Measurements from ENCODE around the gene CPXM2. TPM values are rescaled to one million over a fixed set of nuclear protein-coding genes. Genes with fewer than 3 reads are reported as not detected.

Gene CPXM2
- total and polyA plus RNA-seq, 10 of the 15 experiments (the other 5 are each of a cell fraction or from before 2014, with no cell fraction given): 0.08 to 1.1 (median 0.58) TPM

- Histone ChIP-seq H3K9me3 (replicated peaks; ENCODE audit: control insufficient read depth, insufficient read depth, low read length) (no peaks in the 10 kb centered on the region), H3K4me2 (ENCODE audit: control insufficient read depth, insufficient read depth) (no peak overlapping the region), H2AFZ (ENCODE audit: control insufficient read depth, low read depth, low read length) (no peak overlapping the region), H3K27ac (ENCODE audit: control insufficient read depth, insufficient read depth) (no peak overlapping the region), H3K9ac (ENCODE audit: control insufficient read depth, insufficient read depth, low read length) (no peak overlapping the region), H3K79me2 (ENCODE audit: control insufficient read depth, insufficient read depth, low read length) (no peaks in the 10 kb centered on the region), H4K20me1 (ENCODE audit: control insufficient read depth, insufficient read depth) (no peaks in the 10 kb centered on the region), H3K4me3 (no peak overlapping the region), H3K27me3 (replicated peaks in 1 of 2; ENCODE audit: control insufficient read depth in 2 of 2, insufficient read depth in 2 of 2, low read length in 1 of 2) (peaks cover 3 to 4% of the 10 kb centered on the region in 2 experiments; a peak in 2 of 4 replicates), H3K36me3 (ENCODE audit: control insufficient read depth in 2 of 2, insufficient read depth in 2 of 2, low read length in 1 of 2) (no peaks in the 10 kb centered on the region), H3K4me1 (ENCODE audit: control insufficient read depth, insufficient read depth, low read length) (no peaks in the 10 kb centered on the region)
- ChIA-PET CTCF (interaction anchor here (0.9 to 1.0 kb wide), 2 partner anchors 74 to 307 kb away, joined by 3 read pairs; no protein-coding TSS in a partner anchor), RAD21 (ENCODE audit: unreplicated experiment) (no interaction called here), SMC1A (ENCODE audit: uncharacterized antibody, unreplicated experiment) (no interaction called here), POLR2A (no interaction called here)
- in situ Hi-C loops (cut with MboI): no loop called here
- ATAC-seq (no peak), DNase-seq (ENCODE audit: low read depth, low spot score) (no peak), FAIRE-seq (no peak)
- no TSS peak for BruUV-seq (replicated peaks)
- TF ChIP-seq POLR2A (IDR thresholded peaks at IDR 0.05; ENCODE audit: low read depth, low read length): no peak
- WGBS (ENCODE audit: insufficient coverage, insufficient replicate concordance, low lambda C conversion rate, missing lambda C conversion rate): 42% methylated on average over 8 of the region's 8 CpGs
- intact Hi-C loops (cut with micrococcal nuclease; ENCODE audit: unreplicated experiment): loop anchor here (10.0 kb wide), 1 partner anchor 305 kb away; no protein-coding TSS in a partner anchor
Observed at GRCh38 chr10:123890226-123890625, 1.4 kb downstream of the CPXM2 start.

GRCh38 chr10:123889821-123890220, 1.8 kb downstream of the CPXM2 start:
- H3K36me3 ChIP-seq (ENCODE audit: control insufficient read depth in 2 of 2, insufficient read depth in 2 of 2, low read length in 1 of 2): no peaks in the 10 kb centered on the region
- in situ Hi-C loops (cut with MboI): no loop called here
- no peak for TF ChIP-seq MTA3 (IDR thresholded peaks at IDR 0.05; ENCODE audit: borderline replicate concordance, low read length)
- no peak for TF ChIP-seq NR2F1 (conservative IDR thresholded peaks at IDR 0.05)
- no peak for TF ChIP-seq TCF7 (IDR thresholded peaks at IDR 0.05; ENCODE audit: borderline replicate concordance)
- H3K9me3 ChIP-seq (replicated peaks; ENCODE audit: control insufficient read depth, insufficient read depth, low read length): no peaks in the 10 kb centered on the region
- RAD21 ChIA-PET (ENCODE audit: unreplicated experiment): no interaction called here
- H3K27ac ChIP-seq (ENCODE audit: control insufficient read depth, insufficient read depth): no peak overlapping the region
- SMC1A ChIA-PET (ENCODE audit: uncharacterized antibody, unreplicated experiment): no interaction called here
- intact Hi-C loops (cut with micrococcal nuclease; ENCODE audit: unreplicated experiment): loop anchor here (10.0 kb wide), 1 partner anchor 305 kb away; no protein-coding TSS in a partner anchor
- H2AFZ ChIP-seq (ENCODE audit: control insufficient read depth, low read depth, low read length): no peak overlapping the region
- peaks cover 3 to 4% of the 10 kb centered on the region in 2 experiments; a peak in 2 of 4 replicates for H3K27me3 ChIP-seq (replicated peaks in 1 of 2; ENCODE audit: control insufficient read depth in 2 of 2, insufficient read depth in 2 of 2, low read length in 1 of 2)
- no peaks in the 10 kb centered on the region for H3K79me2 ChIP-seq (ENCODE audit: control insufficient read depth, insufficient read depth, low read length)
- H3K4me2 ChIP-seq (ENCODE audit: control insufficient read depth, insufficient read depth): no peak overlapping the region
- CTCF ChIA-PET: interaction anchor here (0.9 to 1.0 kb wide), 3 partner anchors 73 to 306 kb away, joined by 3 read pairs; no protein-coding TSS in a partner anchor
- no peaks in the 10 kb centered on the region for H4K20me1 ChIP-seq (ENCODE audit: control insufficient read depth, insufficient read depth)
- FAIRE-seq (no peak), ATAC-seq (no peak), DNase-seq (ENCODE audit: low read depth, low spot score) (no peak)
- POLR2A ChIA-PET: no interaction called here
- WGBS (ENCODE audit: insufficient coverage, insufficient replicate concordance, low lambda C conversion rate, missing lambda C conversion rate): 19% methylated on average over 4 of the region's 4 CpGs
- no peaks in the 10 kb centered on the region for H3K4me1 ChIP-seq (ENCODE audit: control insufficient read depth, insufficient read depth, low read length)
- H3K4me3 ChIP-seq: no peak overlapping the region
- BruUV-seq (replicated peaks): no TSS peak
- H3K9ac ChIP-seq (ENCODE audit: control insufficient read depth, insufficient read depth, low read length): no peak overlapping the region
